ENCODE measurements around the gene TTC36.

DNA sequence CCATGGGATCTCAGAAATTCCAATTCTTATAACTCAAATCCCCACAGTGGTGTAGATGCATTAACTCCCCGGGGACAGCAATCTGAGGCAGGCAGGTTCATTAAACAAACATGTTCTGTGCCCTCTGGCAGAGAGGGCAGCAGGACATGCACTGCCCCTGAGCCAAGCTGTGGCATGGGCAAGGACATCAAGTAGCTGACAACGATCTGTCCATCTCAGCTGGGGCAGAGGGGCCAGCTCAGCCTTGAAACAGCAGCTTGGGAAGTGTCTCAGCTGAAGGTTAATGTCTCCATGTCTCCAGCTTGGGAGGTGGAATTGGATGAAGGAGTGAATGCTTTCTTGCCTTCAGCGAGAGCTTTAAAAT lies 17.4 kb downstream of the TTC36 start:
- TF ChIP-seq, protein P1, sequence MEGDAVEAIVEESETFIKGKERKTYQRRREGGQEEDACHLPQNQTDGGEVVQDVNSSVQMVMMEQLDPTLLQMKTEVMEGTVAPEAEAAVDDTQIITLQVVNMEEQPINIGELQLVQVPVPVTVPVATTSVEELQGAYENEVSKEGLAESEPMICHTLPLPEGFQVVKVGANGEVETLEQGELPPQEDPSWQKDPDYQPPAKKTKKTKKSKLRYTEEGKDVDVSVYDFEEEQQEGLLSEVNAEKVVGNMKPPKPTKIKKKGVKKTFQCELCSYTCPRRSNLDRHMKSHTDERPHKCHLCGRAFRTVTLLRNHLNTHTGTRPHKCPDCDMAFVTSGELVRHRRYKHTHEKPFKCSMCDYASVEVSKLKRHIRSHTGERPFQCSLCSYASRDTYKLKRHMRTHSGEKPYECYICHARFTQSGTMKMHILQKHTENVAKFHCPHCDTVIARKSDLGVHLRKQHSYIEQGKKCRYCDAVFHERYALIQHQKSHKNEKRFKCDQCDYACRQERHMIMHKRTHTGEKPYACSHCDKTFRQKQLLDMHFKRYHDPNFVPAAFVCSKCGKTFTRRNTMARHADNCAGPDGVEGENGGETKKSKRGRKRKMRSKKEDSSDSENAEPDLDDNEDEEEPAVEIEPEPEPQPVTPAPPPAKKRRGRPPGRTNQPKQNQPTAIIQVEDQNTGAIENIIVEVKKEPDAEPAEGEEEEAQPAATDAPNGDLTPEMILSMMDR (conservative IDR thresholded peaks at IDR 0.05; ENCODE audit: low read length): no peak
- no peak for TF ChIP-seq EZH2phosphoT487 (IDR thresholded peaks at IDR 0.05; ENCODE audit: borderline replicate concordance)

Measured in Loucy (cell line).